ENCODE measurements around the gene CTNNA1.

DNA sequence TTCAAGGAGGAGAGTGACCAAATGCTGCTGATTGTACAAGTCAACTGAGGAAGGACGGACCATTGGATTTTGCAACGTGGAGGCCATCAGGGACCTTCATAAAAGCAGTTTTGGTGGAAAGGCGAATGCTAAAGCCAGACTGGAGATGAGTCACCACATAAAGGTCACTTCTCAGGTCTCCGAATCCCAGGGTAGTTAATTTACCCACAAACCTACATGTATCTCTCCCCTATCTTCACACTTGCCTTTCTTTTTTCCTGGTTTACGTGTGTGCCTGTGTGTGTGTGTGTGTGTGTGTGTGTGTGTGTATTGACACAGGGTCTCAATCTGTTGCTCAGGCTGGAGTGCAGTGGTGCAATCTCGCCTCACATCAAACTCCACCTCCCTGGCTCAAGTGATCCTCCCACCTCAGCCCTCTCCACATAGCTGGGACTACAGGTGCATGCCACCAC lies 4.6 kb upstream of the CTNNA1 start:
- TF ChIP-seq CTCF (IDR thresholded peaks at IDR 0.05) (no peak), POLR2A (IDR thresholded peaks at IDR 0.05) (no peak)

All from body of pancreas (tissue), 4 donors.